Endodermal cell (in vitro differentiated cells): Measurements from ENCODE around the gene SUCLG2. TPM values are rescaled to one million over a fixed set of nuclear protein-coding genes. Genes with fewer than 3 reads are reported as not detected.

Source experiments
- DNase-seq: peaks from one replicate; pipeline ENCODE4 v3.0.0-alpha.2; 2017
- H3K27ac ChIP-seq: 2 replicates; pipeline ENCODE4 v1.5.1; 2013; ENCODE audit warnings: mild to moderate bottlenecking, low read depth, low read length, moderate library complexity
- H3K27me3 ChIP-seq: 2 replicates; pipeline ENCODE4 v1.6.1; 2013; ENCODE audit warnings: mild to moderate bottlenecking, low read length, moderate library complexity; ENCODE audit not compliant: insufficient read depth, control insufficient read depth, poor library complexity, severe bottlenecking
- H3K36me3 ChIP-seq: 2 replicates; pipeline ENCODE4 v1.7.0; 2013; ENCODE audit warnings: mild to moderate bottlenecking, low read length, moderate library complexity; ENCODE audit not compliant: control insufficient read depth, insufficient read depth
- H3K4me1 ChIP-seq: one replicate; pipeline ENCODE4 v1.7.0; 2013; ENCODE audit warnings: low read length; ENCODE audit not compliant: control insufficient read depth, insufficient read depth
- H3K4me3 ChIP-seq: 2 replicates; pipeline ENCODE4 v1.5.1; 2013; ENCODE audit warnings: mild to moderate bottlenecking, low read length, moderate library complexity
- H3K9ac ChIP-seq: 2 replicates; pipeline ENCODE4 v1.6.1; 2013; ENCODE audit warnings: mild to moderate bottlenecking, low read length, moderate library complexity; ENCODE audit not compliant: poor library complexity, severe bottlenecking; ENCODE audit errors: extremely low read depth
- H3K9me3 ChIP-seq: 2 replicates; pipeline ENCODE4 v1.6.1; 2013; ENCODE audit warnings: mild to moderate bottlenecking, low read length, moderate library complexity; ENCODE audit not compliant: control insufficient read depth
- H3K27ac Mint-ChIP-seq: 2 replicates; pipeline ENCODE4 v1.8.0; 2020; ENCODE audit warnings: mixed read lengths
- H3K27me3 Mint-ChIP-seq: 2 replicates; pipeline ENCODE4 v1.8.0; 2021; ENCODE audit warnings: mild to moderate bottlenecking, mixed read lengths; ENCODE audit not compliant: insufficient read depth
- H3K36me3 Mint-ChIP-seq: 2 replicates; pipeline ENCODE4 v1.8.0; 2020; ENCODE audit warnings: low read depth, mixed read lengths
- H3K4me1 Mint-ChIP-seq: 2 replicates; pipeline ENCODE4 v1.8.0; 2020; ENCODE audit warnings: mixed read lengths
- H3K4me3 Mint-ChIP-seq: 2 replicates; pipeline ENCODE4 v1.8.0; 2020; ENCODE audit warnings: mild to moderate bottlenecking, moderate library complexity, mixed read lengths
- H3K9me3 Mint-ChIP-seq: 2 replicates; pipeline ENCODE4 v1.8.0; 2020; ENCODE audit warnings: mild to moderate bottlenecking, mixed read lengths
- CTCF ChIP-seq: fragments of 200-600 bp; sonication (generic); conservative IDR thresholded peaks from 2 replicates; pipeline ENCODE4 v1.5.0; 2021; ENCODE audit warnings: antibody characterized with exemption, mild to moderate bottlenecking
- WGBS, 2 experiments: methylation state at CpG; one replicate each; pipeline versions ENCODE4 v1.1.5 to v1.1.7; 2013; ENCODE audit warnings: missing lambda C conversion rate in 2 of 2, mixed read lengths in 1 of 2; ENCODE audit not compliant: insufficient coverage in 1 of 2, insufficient read length in 1 of 2; 5-methylcytosine and 5-hydroxymethylcytosine counted together
- total RNA-seq, 2 donors: library from RNA; stranded (reverse); fragmentation: NEBNext Ultra II Directional in 1 of 2; extraction: Animal tissue kit (Norgen Biotek cat#: 25700) in 1 of 2; gene quantifications; 2 replicates in 1 of 2; 3 replicates in 1 of 2; pipeline ENCODE4 v1.2.1, GENCODE V29; 2021

The SUCLG2 gene
- total RNA-seq, 2 donors from 2014 or later, result 42.4 to 57.3 TPM

- Histone ChIP-seq H3K9ac (no peak overlapping the region), H3K27me3 (no peaks in the 10 kb centered on the region), H3K27ac (no peak overlapping the region), H3K9me3 (no peaks in the 10 kb centered on the region), H3K36me3 (peaks cover 7% of the 10 kb centered on the region), H3K4me3 (no peak overlapping the region), H3K4me1 (no peaks in the 10 kb centered on the region)
- DNase-seq, result no peak
- H3K36me3 Mint-ChIP-seq, result peaks cover 37% of the 10 kb centered on the region
- H3K27me3 Mint-ChIP-seq, result no peaks in the 10 kb centered on the region
- no peak overlapping the region for H3K4me3 Mint-ChIP-seq
- TF ChIP-seq CTCF, result no peak
- WGBS, 2 experiments, result 78 to 92% methylated on average over 1 of the region's 1 CpG
- no peak overlapping the region for H3K27ac Mint-ChIP-seq
- no peaks in the 10 kb centered on the region for H3K4me1 Mint-ChIP-seq
- no peaks in the 10 kb centered on the region for H3K9me3 Mint-ChIP-seq
Observed at GRCh38 chr3:67620869-67621268, 33.5 kb downstream of the SUCLG2 start.

- Histone ChIP-seq H3K27me3 (no peaks in the 10 kb centered on the region), H3K4me1 (no peaks in the 10 kb centered on the region), H3K36me3 (peaks cover 7% of the 10 kb centered on the region), H3K27ac (no peak overlapping the region), H3K9ac (no peak overlapping the region), H3K4me3 (no peak overlapping the region), H3K9me3 (no peaks in the 10 kb centered on the region)
- Mint-ChIP-seq H3K4me1 (peaks cover under 1% of the 10 kb centered on the region), H3K27ac (no peak overlapping the region), H3K9me3 (no peaks in the 10 kb centered on the region), H3K27me3 (no peaks in the 10 kb centered on the region), H3K4me3 (no peak overlapping the region), H3K36me3 (peaks cover 35% of the 10 kb centered on the region)
- DNase-seq, result no peak
- WGBS, 2 experiments, result 60 to 100% methylated on average over 1 to 3 of the region's 3 CpGs
- TF ChIP-seq CTCF, result no peak
Observed at GRCh38 chr3:67619991-67620390, 34.4 kb downstream of the SUCLG2 start.

GRCh38 chr3:67617518-67617917 lies 36.9 kb downstream of the SUCLG2 start:
- Histone ChIP-seq H3K9ac (no peak overlapping the region), H3K36me3 (peaks cover 7% of the 10 kb centered on the region), H3K9me3 (no peaks in the 10 kb centered on the region), H3K27me3 (no peaks in the 10 kb centered on the region), H3K27ac (no peak overlapping the region), H3K4me1 (peaks cover 4% of the 10 kb centered on the region), H3K4me3 (no peak overlapping the region)
- H3K4me1 Mint-ChIP-seq, result peaks cover 13% of the 10 kb centered on the region
- no peaks in the 10 kb centered on the region for H3K9me3 Mint-ChIP-seq
- H3K36me3 Mint-ChIP-seq, result peaks cover 26% of the 10 kb centered on the region
- 88 to 100% methylated on average over 1 of the region's 1 CpG for WGBS, 2 experiments
- DNase-seq, result no peak
- H3K27me3 Mint-ChIP-seq, result no peaks in the 10 kb centered on the region
- H3K27ac Mint-ChIP-seq, result no peak overlapping the region
- H3K4me3 Mint-ChIP-seq, result no peak overlapping the region
- TF ChIP-seq CTCF, result no peak
